Activated naive CD8-positive, alpha-beta T cell treated with anti-CD3 and anti-CD28 coated beads, Interleukin-2, amount 50 U/mL, for 16 hours (primary cell): ENCODE data around the gene TMEM51.

Experiments used
- DNase-seq: peaks from one replicate; pipeline ENCODE4 v3.0.0-alpha.2; 2020; ENCODE audit warnings: low read depth, low spot score

TMEM51 gene

GRCh38 chr1:15196807-15197530 lies 43.4 kb downstream of the TMEM51 start:
- no peak for DNase-seq

DNA sequence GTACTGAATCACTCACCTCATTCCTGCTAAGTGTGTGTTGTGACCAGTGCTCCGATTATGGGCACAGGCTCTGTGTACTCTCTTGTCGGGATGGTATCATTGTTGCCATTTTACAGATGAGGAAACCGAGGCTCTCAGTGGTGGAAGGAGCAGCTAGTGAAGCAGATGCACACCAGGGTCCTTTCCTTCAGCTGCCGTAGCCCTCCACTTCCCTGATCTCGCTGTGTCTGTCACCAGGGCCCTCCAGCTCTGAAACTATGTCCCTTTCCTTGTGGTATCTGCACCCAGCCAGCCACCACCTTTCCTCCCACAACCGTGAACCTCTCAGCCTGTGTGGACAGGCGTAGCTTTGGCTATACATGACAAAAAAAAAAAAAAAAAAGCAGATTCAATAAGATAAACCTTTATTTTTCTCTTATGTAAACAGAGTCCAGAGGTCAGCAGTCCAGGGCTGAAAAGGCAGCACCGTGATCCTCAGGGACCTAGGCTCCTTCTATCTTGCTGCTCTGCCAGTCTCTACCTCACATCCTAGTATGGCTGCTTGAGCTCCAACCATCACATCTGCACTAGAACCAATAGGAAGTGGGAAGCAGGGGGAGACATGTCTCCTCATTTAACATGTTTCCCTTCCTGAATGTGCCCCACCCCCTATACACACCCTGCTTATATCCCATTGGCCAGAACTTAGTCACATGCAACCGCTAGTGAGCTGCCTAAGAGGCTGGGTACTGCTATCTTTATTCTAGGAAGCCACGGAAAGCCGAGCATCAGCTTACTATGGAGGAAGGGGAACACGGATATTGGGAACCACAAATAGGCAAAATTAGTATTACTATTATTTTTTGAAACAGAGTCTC lies 44.3 kb downstream of the TMEM51 start:
- no peak for DNase-seq

GRCh38 chr1:15198684-15199083 lies 45.1 kb downstream of the TMEM51 start:
- DNase-seq, result no peak

DNA sequence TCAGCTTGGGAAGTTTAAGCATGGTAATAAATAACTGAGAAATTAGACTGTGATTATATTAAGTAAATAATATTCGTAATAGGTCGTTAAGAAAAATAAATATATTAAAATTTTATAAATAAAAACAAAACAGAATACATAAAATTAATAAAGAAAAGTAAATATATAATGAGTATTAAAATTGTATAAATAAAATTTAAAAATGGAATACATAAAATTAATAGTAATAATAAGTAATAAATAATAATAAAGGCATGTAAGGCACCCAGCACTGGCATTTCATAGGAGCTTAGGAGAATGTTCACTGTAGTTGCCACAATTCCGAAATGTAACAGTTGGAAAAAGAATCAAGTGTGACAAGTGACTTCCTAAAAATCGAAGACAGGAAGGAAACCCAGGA lies 47.7 kb downstream of the TMEM51 start:
- DNase-seq, result no peak

DNA sequence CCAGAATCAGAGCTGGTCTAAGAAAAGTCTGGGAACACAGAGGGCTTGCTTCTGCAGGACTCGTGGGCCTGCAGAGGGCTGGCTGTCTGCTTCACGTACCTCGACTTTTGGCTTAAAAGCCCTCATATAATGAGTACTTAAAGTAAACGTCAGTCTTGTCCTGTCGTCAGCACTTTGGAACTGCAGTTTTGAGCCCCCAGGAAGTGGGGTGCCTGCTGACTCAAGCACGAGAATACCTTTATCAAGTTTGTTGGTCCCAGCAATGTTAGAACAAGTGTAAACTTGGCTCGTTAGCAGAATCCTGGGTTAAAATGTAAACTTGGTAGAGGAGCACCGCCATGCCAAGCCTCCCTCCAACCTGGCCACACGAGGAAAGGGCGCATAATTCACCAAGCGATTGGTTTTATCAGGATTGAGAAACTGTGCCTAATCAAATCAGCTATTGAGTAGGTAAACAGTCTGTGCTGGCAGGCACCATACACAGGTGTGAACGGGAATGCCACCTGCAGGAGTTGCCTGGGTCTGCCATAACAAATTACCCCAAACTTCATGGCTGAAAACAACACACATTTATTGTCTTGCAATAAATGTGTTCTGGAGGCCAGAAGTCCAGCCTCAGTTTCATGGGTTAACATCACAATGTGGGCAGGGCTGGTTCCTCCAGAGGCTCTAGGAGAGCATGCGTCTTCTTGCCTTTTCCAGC lies 48.5 kb downstream of the TMEM51 start:
- no peak for DNase-seq

DNA sequence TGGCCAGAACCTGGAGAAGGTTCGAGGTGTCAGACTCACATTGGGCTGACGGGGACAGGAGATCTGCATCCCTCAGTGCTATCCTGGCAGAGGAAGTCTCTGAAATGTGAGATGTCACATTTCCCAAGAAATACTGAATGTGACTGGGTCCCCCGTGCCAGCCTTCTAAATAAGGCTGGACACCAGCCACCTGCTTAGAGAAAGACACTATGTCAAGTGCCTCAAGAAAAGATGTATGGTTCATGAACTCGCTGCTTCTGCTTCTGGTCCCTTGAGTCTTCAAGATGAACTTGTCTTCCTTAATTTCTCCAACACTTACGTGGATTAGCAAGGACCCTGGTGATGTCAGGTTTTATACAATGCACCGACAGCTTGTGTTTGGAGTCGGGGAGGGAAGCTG lies 51.4 kb downstream of the TMEM51 start:
- no peak for DNase-seq

DNA sequence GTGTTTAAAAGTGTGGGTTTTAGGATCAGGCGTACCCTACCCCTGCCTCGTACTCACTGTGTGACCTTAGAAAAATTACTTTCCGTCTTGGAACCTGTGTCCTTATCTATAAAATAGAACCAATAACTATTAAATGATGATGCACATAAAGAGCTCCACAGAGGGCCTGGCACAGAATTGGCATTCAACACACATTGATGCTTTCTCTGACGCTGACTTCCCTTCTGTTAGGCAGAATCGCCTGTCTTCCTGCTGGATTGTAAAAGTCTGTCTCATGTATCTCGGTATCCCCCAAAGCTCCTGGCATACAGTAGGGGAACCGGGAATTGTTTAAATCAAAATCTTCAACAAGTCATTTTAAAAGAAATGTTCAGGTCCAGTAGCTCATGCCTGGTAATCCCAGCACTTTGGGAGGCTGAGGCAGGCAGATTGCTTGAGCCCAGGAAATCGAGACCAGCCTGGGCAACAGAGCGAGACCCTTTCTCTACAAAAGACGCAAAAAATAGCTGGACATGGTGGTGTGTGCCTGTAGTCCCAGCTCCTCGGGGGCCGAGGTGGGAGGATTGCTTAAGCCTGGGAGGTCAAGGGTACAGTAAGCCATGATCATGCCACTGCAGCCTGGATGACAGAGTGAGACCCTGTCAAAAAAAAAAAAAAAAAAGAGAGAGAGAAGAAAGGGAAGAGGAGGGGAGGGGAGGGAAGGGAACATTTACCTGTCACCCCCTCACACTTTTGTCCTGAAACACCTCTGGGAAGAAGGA lies 52.2 kb downstream of the TMEM51 start:
- no peak for DNase-seq

DNA sequence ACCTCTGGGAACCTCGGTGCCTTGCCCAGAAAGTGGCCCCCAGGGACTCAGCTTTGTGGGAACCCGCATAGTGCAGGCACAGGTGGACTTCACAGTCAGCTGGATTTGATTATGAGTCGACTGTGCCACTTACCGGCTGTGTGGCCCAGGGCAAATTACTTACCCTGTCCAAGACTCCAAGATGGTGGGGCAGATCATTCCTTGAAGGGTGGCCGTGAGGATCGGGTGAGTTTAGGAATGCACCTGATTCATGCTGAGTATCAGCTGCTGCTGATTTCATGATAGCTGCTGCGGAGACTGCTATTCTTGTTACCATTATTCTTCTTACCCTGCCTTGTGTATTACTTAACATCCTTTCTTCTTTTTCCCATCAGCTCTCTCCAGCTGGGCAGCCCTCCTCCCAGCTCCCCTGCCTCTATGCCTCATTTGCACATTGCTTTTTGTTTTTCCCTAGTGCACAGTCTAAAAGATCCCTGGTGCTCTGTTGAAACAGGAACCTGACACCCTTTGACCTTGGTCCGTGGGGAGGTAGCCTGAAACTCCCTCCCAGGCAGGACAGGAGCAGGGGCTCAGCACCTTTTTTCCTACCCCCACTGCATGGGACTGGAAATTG lies 53.0 kb downstream of the TMEM51 start:
- DNase-seq, result no peak

GRCh38 chr1:15207031-15207828 lies 53.7 kb downstream of the TMEM51 start:
- DNase-seq, result no peak

- no peak for DNase-seq
These were observed 54.4 kb downstream of the TMEM51 start for GRCh38 chr1:15207829-15208429.

GRCh38 chr1:15210651-15211375 lies 57.3 kb downstream of the TMEM51 start:
- DNase-seq, result no peak

DNA sequence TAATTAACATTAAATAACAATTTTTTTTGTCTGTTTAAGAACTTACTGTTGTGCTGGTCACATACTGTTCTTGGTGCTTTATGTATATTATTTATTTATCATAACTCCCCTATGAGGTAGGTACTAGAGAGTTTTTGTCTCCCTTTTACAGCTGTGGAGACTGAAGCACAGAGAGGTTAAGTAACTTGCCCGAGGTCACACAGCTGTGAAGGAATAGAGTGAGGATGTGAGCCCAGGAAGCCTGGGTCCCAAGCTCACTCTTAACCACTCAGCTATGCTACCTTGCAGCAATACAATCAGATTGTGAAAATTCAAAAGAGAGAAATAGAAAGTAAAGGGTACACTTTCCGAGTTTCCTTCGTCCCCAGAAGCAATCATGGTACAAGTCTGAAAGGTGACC lies 57.9 kb downstream of the TMEM51 start:
- DNase-seq, result no peak

DNA sequence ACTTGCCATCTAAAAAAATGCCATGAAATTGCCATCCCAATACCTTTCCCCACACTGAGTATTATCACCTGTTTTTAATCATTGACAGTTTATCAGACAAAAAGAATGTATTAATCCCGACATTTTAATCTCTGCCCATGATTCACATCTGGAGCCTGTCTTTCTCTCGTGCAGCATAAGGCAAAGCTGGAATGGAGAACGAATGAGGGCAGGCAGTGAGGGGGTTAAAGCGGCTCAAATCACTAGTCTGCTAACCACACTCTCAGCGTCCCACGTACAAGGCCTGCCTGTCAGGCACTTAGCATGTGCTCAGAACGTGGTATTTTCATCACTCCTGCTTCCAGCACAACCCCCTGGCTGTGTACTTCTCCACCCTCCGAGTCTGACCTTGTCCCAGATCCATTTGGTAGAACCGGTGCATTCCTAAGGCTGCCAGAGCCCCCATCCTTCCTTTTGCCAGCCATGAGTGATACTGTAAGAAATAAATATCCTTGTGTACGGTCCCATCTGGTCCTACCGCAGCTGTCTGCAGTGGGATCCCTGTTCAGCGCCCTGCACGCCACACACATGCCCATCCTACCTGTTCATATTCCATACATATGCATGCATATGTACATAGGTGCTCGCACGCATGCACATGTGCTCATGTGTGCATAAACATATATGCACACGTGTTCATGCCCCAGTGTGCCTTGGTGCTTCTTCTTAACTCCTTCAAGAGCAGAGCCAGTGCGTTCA lies 58.8 kb downstream of the TMEM51 start:
- DNase-seq, result no peak

- DNase-seq, result no peak
These were observed 59.4 kb downstream of the TMEM51 start for GRCh38 chr1:15212954-15213291.

DNA sequence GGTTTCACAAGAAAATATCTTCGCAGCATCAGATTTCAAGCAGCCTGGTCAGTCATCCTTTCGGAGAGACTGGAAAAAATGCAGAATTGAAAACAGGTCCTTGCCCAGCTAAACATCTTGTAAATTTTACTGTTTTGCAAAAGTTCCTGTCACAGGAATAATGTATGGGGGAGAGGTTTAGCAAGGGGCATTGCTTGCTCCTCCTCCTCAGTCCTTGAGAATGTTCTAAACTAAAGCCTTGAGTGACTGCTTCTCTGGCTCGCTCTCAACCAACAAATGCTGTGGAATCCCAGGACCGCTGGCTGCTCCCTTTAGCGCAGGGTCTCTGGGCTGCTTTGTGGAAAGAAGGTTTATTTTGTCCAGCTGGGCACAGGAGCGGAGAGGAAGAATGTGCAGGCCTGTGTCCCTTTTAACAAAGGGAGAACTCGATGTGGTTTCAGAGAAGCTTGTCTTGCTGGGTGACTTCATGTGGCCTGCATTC lies 59.8 kb downstream of the TMEM51 start:
- no peak for DNase-seq

GRCh38 chr1:15214527-15214926 lies 61.0 kb downstream of the TMEM51 start:
- DNase-seq, result no peak

DNA sequence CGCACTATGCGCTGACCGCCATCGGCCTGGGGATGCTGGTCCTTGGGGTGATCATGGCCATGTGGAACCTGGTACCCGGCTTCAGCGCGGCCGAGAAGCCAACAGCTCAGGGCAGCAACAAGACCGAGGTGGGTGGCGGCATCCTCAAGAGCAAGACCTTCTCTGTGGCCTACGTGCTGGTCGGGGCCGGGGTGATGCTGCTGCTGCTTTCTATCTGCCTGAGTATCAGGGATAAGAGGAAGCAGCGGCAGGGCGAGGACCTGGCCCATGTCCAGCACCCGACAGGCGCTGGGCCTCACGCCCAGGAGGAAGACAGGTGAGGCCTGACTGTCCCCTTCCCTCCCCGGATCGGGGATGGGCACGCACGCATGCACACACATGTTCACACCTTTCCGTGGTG lies 61.6 kb downstream of the TMEM51 start:
- no peak for DNase-seq

GRCh38 chr1:15217654-15218053 lies 64.1 kb downstream of the TMEM51 start:
- no peak for DNase-seq
